HCT116 (cell line): Measurements from ENCODE around the gene PCDHB12. TPM values are rescaled to one million over a fixed set of nuclear protein-coding genes. Genes with fewer than 3 reads are reported as not detected.
A peak's percentile ranks its signal among the peaks of the same experiment; 100 is the strongest.

ENCODE experiments used
- ATAC-seq: fragments of 200-7000 bp; cut with Tn5 transposase; 2 replicates; pipeline ENCODE4 v1.9.1; 2020; ENCODE audit warnings: mild to moderate bottlenecking, moderate library complexity
- Bru-seq: library from RNA; stranded (reverse); fragments of 400-500 nt; gene quantifications from one replicate; lab custom pipeline; 2021; lab: Mats Ljungman, UMichigan
- BruChase-seq, 2 experiments: library from RNA; stranded (reverse); fragments of 400-500 nt; gene quantifications; one replicate each; lab custom pipeline; 2021; lab: Mats Ljungman, UMichigan
- BruUV-seq: library from RNA; stranded (reverse); fragments of 400-500 nt; replicated peaks from 2 replicates; lab custom pipeline; 2021; lab: Mats Ljungman, UMichigan
- CTCF ChIA-PET: fragments of 300-600 bp; sonication (Branson Sonifier 250); formaldehyde crosslinking; loops from one replicate; lab custom pipeline; 2021; ENCODE audit warnings: antibody characterized with exemption; lab: Charles Lee
- POLR2A ChIA-PET: fragments of 300-600, 350-600 bp; sonication (Branson Sonifier 250); formaldehyde crosslinking; loops from one replicate; lab custom pipeline; 2021; ENCODE audit warnings: antibody characterized with exemption; lab: Charles Lee
- RAD21 ChIA-PET, 2 experiments: fragments of 300-600 bp; sonication (Branson Sonifier 250); formaldehyde crosslinking; loops; one replicate each; lab custom pipeline; 2023; ENCODE audit warnings: low total read pairs in 2 of 2; ENCODE audit not compliant: uncharacterized antibody in 2 of 2, unreplicated experiment in 2 of 2, low non-redundant PET in 1 of 2; lab: Charles Lee
- DNase-seq: peaks from one replicate; pipeline ENCODE4 v3.0.0-alpha.2; 2010; ENCODE audit warnings: low read depth, low spot score
- H2AFZ ChIP-seq: fragments of 200-600 bp; shearing (Covaris generic), sonication (generic); 2 replicates; pipeline ENCODE4 v1.6.1; 2017; ENCODE audit warnings: low read depth, mixed run types, mixed read lengths, antibody characterized with exemption, low read length; ENCODE audit not compliant: poor library complexity, severe bottlenecking
- H3K27ac ChIP-seq: 2 replicates; pipeline ENCODE4 v1.5.1; 2012; ENCODE audit warnings: low read depth, low read length
- H3K27me3 ChIP-seq: fragments of 200-600 bp; sonication (generic); 2 replicates; pipeline ENCODE4 v1.6.1; 2016; ENCODE audit warnings: mixed run types, low read length, mixed read lengths; ENCODE audit not compliant: insufficient read depth
- H3K36me3 ChIP-seq, 2 experiments: fragments of 200-500 bp in 1 of 2; fragments of 200-600 bp in 1 of 2; sonication (Bioruptor generic) in 1 of 2; sonication (generic) in 1 of 2; 2 replicates each; pipeline versions ENCODE4 v1.5.1 to v1.6.1; 2014 to 2016; ENCODE audit warnings: low read length in 2 of 2, inconsistent platforms in 1 of 2, mixed read lengths in 1 of 2, mixed run types in 1 of 2; ENCODE audit not compliant: insufficient read depth in 2 of 2, control insufficient read depth in 1 of 2
- H3K4me1 ChIP-seq, 2 experiments: fragments of 200-600 bp in 1 of 2; sonication (generic) in 1 of 2; 2 replicates each; pipeline versions ENCODE4 v1.5.1 to v1.6.1; 2012 to 2017; ENCODE audit warnings: low read length in 2 of 2, inconsistent platforms in 1 of 2, mild to moderate bottlenecking in 1 of 2, mixed read lengths in 1 of 2, mixed run types in 1 of 2, moderate library complexity in 1 of 2; ENCODE audit not compliant: insufficient read depth in 2 of 2, control insufficient read depth in 1 of 2
- H3K4me2 ChIP-seq: fragments of 200-600 bp; sonication (generic); 2 replicates; pipeline ENCODE4 v1.6.1; 2017; ENCODE audit warnings: mixed run types, low read length, mixed read lengths
- H3K4me3 ChIP-seq, 2 experiments: fragments of 200-600 bp in 1 of 2; sonication (generic) in 1 of 2; replicated peaks in 1 of 2; 2 replicates each; pipeline ENCODE4 v1.5.1; 2011 to 2016; ENCODE audit warnings: low read length in 2 of 2, control low read depth in 1 of 2, low read depth in 1 of 2, mild to moderate bottlenecking in 1 of 2, mixed read lengths in 1 of 2, mixed run types in 1 of 2
- H3K79me2 ChIP-seq: fragments of 200-600 bp; sonication (generic); 2 replicates; pipeline ENCODE4 v1.6.1; 2017; ENCODE audit warnings: mild to moderate bottlenecking, mixed run types, low read length, moderate library complexity, mixed read lengths; ENCODE audit not compliant: insufficient read depth
- H3K9ac ChIP-seq: fragments of 200-600 bp; sonication (generic); 2 replicates; pipeline ENCODE4 v1.6.1; 2016; ENCODE audit warnings: low read length, mixed read lengths
- H3K9me2 ChIP-seq: fragments of 200-600 bp; sonication (generic), shearing (Covaris generic); 2 replicates; pipeline ENCODE4 v1.6.1; 2017; ENCODE audit warnings: mixed run types, mild to moderate bottlenecking, moderate library complexity; ENCODE audit not compliant: insufficient read depth
- H3K9me3 ChIP-seq, 2 experiments: fragments of 200-500 bp in 1 of 2; fragments of 200-600 bp in 1 of 2; sonication (Bioruptor generic) in 1 of 2; sonication (generic) in 1 of 2; 2 replicates each; pipeline ENCODE4 v1.6.1; 2014 to 2017; ENCODE audit warnings: low read length in 2 of 2, mixed read lengths in 2 of 2, inconsistent platforms in 1 of 2, low read depth in 1 of 2, mild to moderate bottlenecking in 1 of 2, mixed run types in 1 of 2, moderate library complexity in 1 of 2; ENCODE audit not compliant: control insufficient read depth in 1 of 2, insufficient read depth in 1 of 2
- H4K20me1 ChIP-seq: fragments of 200-600 bp; sonication (generic), shearing (Covaris generic); 2 replicates; pipeline ENCODE4 v1.6.1; 2017; ENCODE audit warnings: mixed run types, mild to moderate bottlenecking, moderate library complexity; ENCODE audit not compliant: insufficient read depth
- EGR1 ChIP-seq: IDR thresholded peaks from 2 replicates; pipeline ENCODE4 v1.6.1; 2012; ENCODE audit warnings: low read depth
- EZH2 ChIP-seq: fragments of 200-600 bp; sonication (generic); IDR thresholded peaks from 2 replicates; pipeline ENCODE4 v1.6.1; 2017; ENCODE audit warnings: antibody characterized with exemption, mixed run types
- EZH2phosphoT487 ChIP-seq: fragments of 200-600 bp; IDR thresholded peaks from 2 replicates; pipeline ENCODE4 v1.6.1; 2018; ENCODE audit warnings: antibody characterized with exemption, borderline replicate concordance
- FOSL1 ChIP-seq: IDR thresholded peaks from 2 replicates; pipeline ENCODE4 v1.6.1; 2012; ENCODE audit warnings: low read depth
- RAD21 ChIP-seq: IDR thresholded peaks from 2 replicates; pipeline ENCODE4 v1.6.1; 2012; ENCODE audit warnings: low read depth, mild to moderate bottlenecking
- ZNF274 ChIP-seq: fragments of 200-500 bp; sonication (Bioruptor generic); IDR thresholded peaks from 2 replicates; pipeline ENCODE4 v1.6.1; 2014; ENCODE audit warnings: mild to moderate bottlenecking, low read depth, low read length, inconsistent platforms
- intact Hi-C: fragments of 100-400 bp; cut with micrococcal nuclease; formaldehyde crosslinking; loops from 2 replicates; pipeline ENCODE4 v1.10.0; 2022
- long read RNA-seq: library from polyadenylated mRNA; unstranded; transcript quantifications from one replicate; pipeline ENCODE4 v2.0.0, GENCODE V29; 2021; ENCODE audit not compliant: unreplicated experiment
- polyA plus RNA-seq: library from polyadenylated mRNA; unstranded; fragments of >200 nt; gene quantifications from 2 replicates; pipeline ENCODE4 v1.2.1, GENCODE V29; 2012; ENCODE audit warnings: missing spikeins
- total RNA-seq: library from RNA; stranded (reverse); gene quantifications from one replicate; pipeline ENCODE4 v1.2.1, GENCODE V29; 2021; ENCODE audit not compliant: unreplicated experiment
- TF ChIP-seq, protein P1 (sequence below), 3 experiments: fragments of 200-600 bp in 1 of 3; sonication (generic) in 1 of 3; IDR thresholded peaks in 2 of 3; conservative IDR thresholded peaks in 1 of 3; 2 replicates each; pipeline ENCODE4 v1.5.1; 2012 to 2017; ENCODE audit warnings: low read depth in 2 of 3, low read length in 2 of 3, antibody characterized with exemption in 1 of 3, borderline replicate concordance in 1 of 3, control low read depth in 1 of 3, mild to moderate bottlenecking in 1 of 3, mixed read lengths in 1 of 3, mixed run types in 1 of 3, moderate library complexity in 1 of 3; ENCODE audit not compliant: insufficient read depth in 1 of 3

The PCDHB12 gene
- total RNA-seq (not detected), Bru-seq, nascent RNA (percentile 19 among the genes with signal in this experiment), BruChase-seq, experiment 1, labeled RNA remaining after a 6-hour chase (not detected), BruChase-seq, experiment 2, labeled RNA remaining after a 2-hour chase (percentile 30 among the genes with signal in this experiment)
- polyA plus RNA-seq = 0.03 TPM in 1 of 2 replicates, not detected in the other
- long read RNA-seq = 0 reads

DNA sequence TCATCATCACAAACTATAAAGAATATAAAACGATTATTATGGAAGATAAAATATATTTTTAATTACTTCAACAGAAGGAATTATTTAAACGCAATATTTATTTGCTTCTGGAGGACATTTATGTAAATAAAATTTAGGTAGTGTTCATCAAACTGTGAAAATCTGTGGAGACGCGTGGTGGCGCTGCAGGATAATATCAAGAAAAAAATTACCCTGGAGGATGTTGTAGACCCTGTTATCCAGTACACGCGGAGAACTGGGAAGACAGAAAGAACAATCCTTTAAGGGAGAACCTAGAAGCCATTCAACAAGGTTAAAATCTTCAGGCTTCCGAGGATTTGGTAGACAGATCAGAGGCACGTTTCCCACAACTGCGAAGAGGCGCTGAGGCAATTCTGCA lies at the start of gene PCDHB12:
PCDHB12 (plus strand) TSS at position 242 of the 400 bp plus-strand sequence. CDS start 189 bp downstream, outside the sequence.
- no peak within 1 kb of the TSS for H3K4me3 ChIP-seq
- no peak within 1 kb of the TSS for H3K27ac ChIP-seq
- TF ChIP-seq EZH2phosphoT487 = no peak
- TF ChIP-seq, protein P1, sequence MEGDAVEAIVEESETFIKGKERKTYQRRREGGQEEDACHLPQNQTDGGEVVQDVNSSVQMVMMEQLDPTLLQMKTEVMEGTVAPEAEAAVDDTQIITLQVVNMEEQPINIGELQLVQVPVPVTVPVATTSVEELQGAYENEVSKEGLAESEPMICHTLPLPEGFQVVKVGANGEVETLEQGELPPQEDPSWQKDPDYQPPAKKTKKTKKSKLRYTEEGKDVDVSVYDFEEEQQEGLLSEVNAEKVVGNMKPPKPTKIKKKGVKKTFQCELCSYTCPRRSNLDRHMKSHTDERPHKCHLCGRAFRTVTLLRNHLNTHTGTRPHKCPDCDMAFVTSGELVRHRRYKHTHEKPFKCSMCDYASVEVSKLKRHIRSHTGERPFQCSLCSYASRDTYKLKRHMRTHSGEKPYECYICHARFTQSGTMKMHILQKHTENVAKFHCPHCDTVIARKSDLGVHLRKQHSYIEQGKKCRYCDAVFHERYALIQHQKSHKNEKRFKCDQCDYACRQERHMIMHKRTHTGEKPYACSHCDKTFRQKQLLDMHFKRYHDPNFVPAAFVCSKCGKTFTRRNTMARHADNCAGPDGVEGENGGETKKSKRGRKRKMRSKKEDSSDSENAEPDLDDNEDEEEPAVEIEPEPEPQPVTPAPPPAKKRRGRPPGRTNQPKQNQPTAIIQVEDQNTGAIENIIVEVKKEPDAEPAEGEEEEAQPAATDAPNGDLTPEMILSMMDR (IDR thresholded peaks at IDR 0.05 in 2 of 3, conservative IDR thresholded peaks at IDR 0.05 in 1 of 3; ENCODE audit: borderline replicate concordance in 1 of 3, insufficient read depth in 1 of 3, low read depth in 2 of 3, low read length in 2 of 3) = 0 out of 6 replicates have a peak, but pooled peaks of 1 of the 3 experiments have one; percentile 14
- H3K9me2 ChIP-seq = no peaks in the 10 kb centered on the region
- no peak within 1 kb of the TSS for H3K9ac ChIP-seq
- H3K9me3 ChIP-seq = no peaks in the 10 kb centered on the region; a peak in 1 of 4 replicates
- ATAC-seq (no peak), DNase-seq (no peak)
- H3K4me2 ChIP-seq = no peak within 1 kb of the TSS
- H3K4me1 ChIP-seq = no peaks in the 10 kb centered on the region
- no peaks in the 10 kb centered on the region for H4K20me1 ChIP-seq
- no peak within 1 kb of the TSS for H2AFZ ChIP-seq
- RAD21 ChIA-PET = no interaction called here
- CTCF ChIA-PET = no interaction called here
- POLR2A ChIA-PET = no interaction called here
- H3K79me2 ChIP-seq = no peaks in the 10 kb centered on the region
- H3K27me3 ChIP-seq = no peaks in the 10 kb centered on the region
- no peaks in the 10 kb centered on the region for H3K36me3 ChIP-seq
- BruUV-seq = no TSS peak
- intact Hi-C loops = no loop called here

- H3K36me3 ChIP-seq = no peaks in the 10 kb centered on the region
- intact Hi-C loops = no loop called here
- no peak for ATAC-seq
- no peaks in the 10 kb centered on the region for H3K27me3 ChIP-seq
- no TSS peak for BruUV-seq
- DNase-seq = peak; percentile 19
- H3K4me2 ChIP-seq = no peak within 1 kb of the TSS
- TF ChIP-seq, protein P1 (IDR thresholded peaks at IDR 0.05 in 2 of 3, conservative IDR thresholded peaks at IDR 0.05 in 1 of 3; ENCODE audit: borderline replicate concordance in 1 of 3, insufficient read depth in 1 of 3, low read depth in 2 of 3, low read length in 2 of 3) = peak; percentile 40 to 71 (median 54); a peak in 5 of 6 replicates
- TF ChIP-seq RAD21 (peak; percentile 59), EZH2 (no peak), ZNF274 (no peak), EGR1 (no peak), FOSL1 (no peak)
- TF ChIP-seq, all 23 proteins: peak for 2
- H3K27ac ChIP-seq = no peak within 1 kb of the TSS
- H3K9me3 ChIP-seq = peaks cover 0 to 4% of the 10 kb centered on the region in 2 experiments; a peak in 2 of 4 replicates
- H3K79me2 ChIP-seq = no peaks in the 10 kb centered on the region
- H2AFZ ChIP-seq = no peak within 1 kb of the TSS
- no peaks in the 10 kb centered on the region for H4K20me1 ChIP-seq
- H3K4me3 ChIP-seq = no peak within 1 kb of the TSS
- ChIA-PET RAD21 (no interaction called here), POLR2A (no interaction called here), CTCF (no interaction called here)
- no peaks in the 10 kb centered on the region for H3K9me2 ChIP-seq
- H3K4me1 ChIP-seq = no peaks in the 10 kb centered on the region
- no peak within 1 kb of the TSS for H3K9ac ChIP-seq
These were observed 35.9 kb upstream of the PCDHB12 start, which contains the start of gene PCDHB7 for GRCh38 chr5:141172381-141173204. Gene PCDHB7, plus strand, starts transcription at chr5:141172644. Its CDS starts 192 bp downstream, at chr5:141172836.
